Measurements from ENCODE around the gene ISCU.
"Not testable (repeated sequence)": the region's sequence is repeated elsewhere in the genome, so short reads cannot be mapped to it uniquely, and the experiment has no call there.

Gene ISCU

DNA sequence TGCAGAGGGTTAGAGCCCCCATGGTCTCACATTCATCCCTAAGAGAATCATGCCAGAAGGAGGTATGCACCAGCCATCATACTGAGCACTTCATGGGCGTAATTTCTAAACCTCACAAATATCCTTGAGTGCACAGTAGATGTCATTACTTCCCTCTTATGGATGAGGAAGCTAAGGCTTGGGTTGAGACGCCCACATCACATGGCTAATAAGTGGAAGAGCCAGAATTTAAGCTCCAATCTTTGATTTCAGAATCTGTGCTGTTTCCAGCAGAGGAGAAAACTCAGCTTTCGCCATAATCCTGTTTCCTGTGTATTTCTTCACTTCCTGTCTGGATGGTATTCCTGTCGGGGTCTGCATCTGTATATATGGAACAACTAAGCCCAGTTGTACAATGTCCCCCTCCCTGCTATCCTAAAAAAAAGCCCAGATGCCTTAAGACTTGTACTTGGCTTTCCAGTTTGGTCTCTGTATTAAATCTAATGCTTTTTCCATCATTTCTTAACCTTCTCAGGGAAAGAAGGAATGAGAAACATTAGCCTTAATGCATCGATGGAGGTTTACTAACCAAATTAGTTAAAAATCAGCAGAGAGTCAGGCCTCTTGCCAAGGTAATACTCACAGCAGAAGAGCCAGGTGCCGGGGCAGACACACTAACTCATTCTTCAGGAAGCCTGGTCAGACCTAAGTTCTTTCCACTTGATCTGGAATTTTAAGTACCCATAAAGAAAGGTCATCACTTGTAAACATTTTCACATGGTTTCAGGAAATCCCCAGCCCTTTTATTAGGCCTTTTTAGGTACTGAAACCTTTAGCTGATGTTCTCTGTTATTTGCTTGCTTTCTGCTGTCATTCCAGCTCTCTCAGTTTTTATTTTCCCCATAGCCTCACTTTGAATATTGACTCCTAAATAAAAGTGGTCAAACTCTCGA, 5.3 kb downstream of the ISCU start:
- H3K27me3 Mint-ChIP-seq, result no peaks in the 10 kb centered on the region
- H3K4me3 Mint-ChIP-seq, result peak overlapping the region; percentile 54
- no peak for ATAC-seq (replicated peaks; ENCODE audit: extremely low read depth, poor library complexity, severe bottlenecking)
- H3K4me1 Mint-ChIP-seq, result peaks cover 25% of the 10 kb centered on the region
- no peak for DNase-seq (ENCODE audit: low spot score in 2 of 2)
- H3K36me3 Mint-ChIP-seq (ENCODE audit: insufficient read depth), result peaks cover 55% of the 10 kb centered on the region
- peak overlapping the region; percentile 88 for H3K27ac Mint-ChIP-seq (ENCODE audit: low read depth)
- no peaks in the 10 kb centered on the region for H3K9me3 Mint-ChIP-seq

DNA sequence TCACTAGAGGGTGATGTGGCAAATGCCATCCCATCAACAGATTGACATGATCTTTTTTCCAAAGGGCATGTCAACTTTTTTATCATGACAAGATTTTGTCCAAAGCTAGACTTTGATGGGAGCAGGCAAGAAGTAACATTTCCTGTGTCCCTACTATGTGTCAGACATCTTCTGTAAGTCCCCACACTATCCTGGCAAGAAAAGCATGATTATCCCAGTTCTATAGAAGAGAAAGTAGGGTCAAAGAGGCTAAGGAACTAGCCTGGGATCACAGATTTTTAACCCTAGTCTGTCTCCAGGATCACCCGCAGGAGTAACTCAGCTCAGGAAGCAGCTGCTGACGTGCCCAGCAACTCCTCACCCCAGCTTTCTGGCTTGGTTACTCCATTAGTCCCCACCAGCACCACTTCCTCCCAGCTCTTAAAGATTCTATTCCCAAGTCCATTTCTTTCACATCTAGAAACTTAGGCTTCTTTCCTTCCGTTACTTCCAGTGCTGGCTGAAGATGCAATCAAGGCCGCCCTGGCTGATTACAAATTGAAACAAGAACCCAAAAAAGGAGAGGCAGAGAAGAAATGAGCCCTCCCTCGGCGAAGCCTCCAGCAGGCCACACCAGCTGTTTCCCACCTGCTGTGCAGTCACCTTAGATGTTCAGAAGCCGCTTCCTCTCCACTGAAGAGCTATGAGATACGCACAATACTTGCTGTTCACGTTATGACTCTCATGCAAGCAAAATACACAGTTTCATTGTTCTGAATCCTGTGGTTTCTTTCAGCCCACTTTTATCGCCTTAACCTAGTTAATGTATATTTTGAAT, 6.2 kb downstream of the ISCU start:
- peaks cover 18% of the 10 kb centered on the region for H3K4me1 Mint-ChIP-seq
- peak; percentile 38 to 61 for DNase-seq (ENCODE audit: low spot score in 2 of 2)
- peaks cover 49% of the 10 kb centered on the region for H3K36me3 Mint-ChIP-seq (ENCODE audit: insufficient read depth)
- no peaks in the 10 kb centered on the region for H3K9me3 Mint-ChIP-seq
- no peaks in the 10 kb centered on the region for H3K27me3 Mint-ChIP-seq
- peak; percentile 95 for ATAC-seq (replicated peaks; ENCODE audit: extremely low read depth, poor library complexity, severe bottlenecking)
- H3K4me3 Mint-ChIP-seq, result peak overlapping the region; percentile 54
- H3K27ac Mint-ChIP-seq (ENCODE audit: low read depth), result peak overlapping the region; percentile 88

DNA sequence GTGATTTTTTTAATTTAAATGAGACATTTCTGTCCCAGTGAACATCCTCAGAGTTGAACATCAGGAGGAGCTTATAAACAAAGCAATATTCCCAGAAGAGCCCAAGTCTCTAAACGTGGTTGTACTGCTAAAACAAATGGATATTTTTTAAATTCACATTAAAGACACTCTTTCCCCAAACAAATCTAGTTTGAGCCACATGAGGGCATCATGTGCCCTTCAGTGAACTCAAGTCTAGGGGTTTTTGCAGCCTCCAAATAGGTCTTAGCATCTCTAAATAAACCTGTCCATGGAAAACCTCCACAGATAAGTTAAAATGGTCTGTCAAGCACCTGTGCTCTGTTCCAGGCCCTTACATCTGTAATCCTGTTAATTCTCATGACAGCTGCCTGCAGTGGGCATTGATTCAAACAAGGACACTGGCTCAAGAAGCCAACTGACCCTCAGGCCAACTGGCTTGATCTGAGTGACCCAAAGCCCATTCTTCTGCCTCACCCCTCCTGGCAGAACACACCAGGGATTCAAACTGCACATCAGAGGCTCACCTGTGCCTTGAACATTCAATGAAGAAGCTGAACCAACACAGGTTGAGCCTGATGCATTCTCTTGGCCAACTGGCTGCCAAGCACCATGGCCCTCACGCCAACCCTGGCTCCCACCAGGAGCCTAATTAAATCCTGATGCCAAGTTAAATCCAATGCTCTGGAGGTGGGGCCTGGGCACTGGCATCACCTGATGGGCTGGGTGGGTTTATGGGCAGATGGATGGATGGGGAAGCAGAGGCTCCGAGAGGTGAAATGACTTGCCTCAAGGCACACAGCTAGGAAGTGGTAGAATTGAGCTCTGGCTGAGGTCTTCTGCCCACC, 8.6 kb downstream of the ISCU start:
- peak overlapping the region; percentile 25 for H3K27ac Mint-ChIP-seq (ENCODE audit: low read depth)
- H3K4me3 Mint-ChIP-seq, result no peak overlapping the region
- H3K4me1 Mint-ChIP-seq, result peaks cover 18% of the 10 kb centered on the region
- H3K36me3 Mint-ChIP-seq (ENCODE audit: insufficient read depth), result peaks cover 29% of the 10 kb centered on the region
- no peaks in the 10 kb centered on the region for H3K9me3 Mint-ChIP-seq
- no peak for ATAC-seq (replicated peaks; ENCODE audit: extremely low read depth, poor library complexity, severe bottlenecking)
- no peak for DNase-seq (ENCODE audit: low spot score in 2 of 2)
- no peaks in the 10 kb centered on the region for H3K27me3 Mint-ChIP-seq

DNA sequence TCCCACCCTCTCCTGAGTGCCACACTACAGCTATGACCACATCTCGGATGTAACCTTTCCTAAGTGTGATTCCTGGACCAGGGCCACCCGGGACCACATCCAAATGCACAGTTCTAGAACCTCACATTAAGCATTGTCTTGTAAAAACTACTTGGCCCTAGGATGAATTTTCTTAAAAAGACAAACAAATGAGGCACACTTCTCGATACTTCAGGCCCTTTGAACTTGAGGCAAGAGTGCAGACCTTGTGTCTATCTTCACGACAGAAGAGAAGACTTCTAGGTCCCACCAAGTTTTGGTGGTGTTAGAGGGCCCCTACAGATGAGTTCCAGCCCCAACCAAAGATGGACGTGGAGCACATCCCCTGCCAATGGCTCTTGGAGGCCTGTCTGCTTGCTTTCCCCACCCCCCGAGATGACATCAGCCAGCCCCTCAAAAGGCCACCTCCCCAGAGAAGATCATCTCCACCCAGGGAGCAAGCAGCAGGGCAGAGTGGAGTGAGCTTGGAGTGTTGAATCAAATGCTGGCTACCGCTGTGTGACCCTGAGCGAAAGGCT, 9.3 kb downstream of the ISCU start:
- ATAC-seq (replicated peaks; ENCODE audit: extremely low read depth, poor library complexity, severe bottlenecking) (no peak), DNase-seq (ENCODE audit: low spot score in 2 of 2) (no peak)
- H3K4me1 Mint-ChIP-seq, result peaks cover 18% of the 10 kb centered on the region
- no peak overlapping the region for H3K4me3 Mint-ChIP-seq
- H3K9me3 Mint-ChIP-seq, result no peaks in the 10 kb centered on the region
- H3K27ac Mint-ChIP-seq (ENCODE audit: low read depth), result peak overlapping the region; percentile 25
- H3K27me3 Mint-ChIP-seq, result no peaks in the 10 kb centered on the region
- H3K36me3 Mint-ChIP-seq (ENCODE audit: insufficient read depth), result peaks cover 23% of the 10 kb centered on the region

DNA sequence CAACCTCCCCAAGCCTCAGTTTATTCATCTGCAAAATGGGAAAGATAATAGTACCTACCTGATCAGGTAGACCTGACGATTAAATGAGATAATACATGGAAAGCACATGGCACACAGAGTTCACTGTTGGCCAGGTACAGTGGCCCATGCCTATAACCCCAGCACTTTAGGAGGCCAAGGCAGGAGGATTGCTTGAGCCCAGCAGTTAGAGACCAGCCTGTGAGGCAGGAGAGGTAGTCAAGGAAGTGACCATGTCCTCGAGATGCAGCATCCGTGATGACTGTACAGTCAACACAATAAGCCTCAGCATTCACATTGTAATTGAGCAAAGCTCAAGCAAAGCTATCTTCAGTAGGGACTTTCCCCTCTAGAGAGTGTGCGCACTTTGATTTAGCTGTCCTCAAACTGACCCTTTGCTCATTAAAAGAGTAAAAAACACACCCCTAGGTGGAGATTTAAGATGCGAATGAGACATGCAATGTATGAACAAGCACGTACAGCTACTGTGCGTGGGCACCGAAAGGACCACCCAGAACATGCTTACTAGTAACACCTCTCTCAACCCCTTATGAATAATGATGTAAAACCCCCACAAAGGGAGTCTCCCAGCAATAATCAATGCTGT, 9.9 kb downstream of the ISCU start:
- no peak overlapping the region for H3K4me3 Mint-ChIP-seq
- H3K36me3 Mint-ChIP-seq (ENCODE audit: insufficient read depth), result peaks cover 17% of the 10 kb centered on the region
- H3K27me3 Mint-ChIP-seq, result no peaks in the 10 kb centered on the region
- H3K27ac Mint-ChIP-seq (ENCODE audit: low read depth), result peak overlapping the region; percentile 25
- no peak for ATAC-seq (replicated peaks; ENCODE audit: extremely low read depth, poor library complexity, severe bottlenecking)
- H3K9me3 Mint-ChIP-seq, result no peaks in the 10 kb centered on the region
- H3K4me1 Mint-ChIP-seq, result peaks cover 18% of the 10 kb centered on the region
- no peak for DNase-seq (ENCODE audit: low spot score in 2 of 2)

DNA sequence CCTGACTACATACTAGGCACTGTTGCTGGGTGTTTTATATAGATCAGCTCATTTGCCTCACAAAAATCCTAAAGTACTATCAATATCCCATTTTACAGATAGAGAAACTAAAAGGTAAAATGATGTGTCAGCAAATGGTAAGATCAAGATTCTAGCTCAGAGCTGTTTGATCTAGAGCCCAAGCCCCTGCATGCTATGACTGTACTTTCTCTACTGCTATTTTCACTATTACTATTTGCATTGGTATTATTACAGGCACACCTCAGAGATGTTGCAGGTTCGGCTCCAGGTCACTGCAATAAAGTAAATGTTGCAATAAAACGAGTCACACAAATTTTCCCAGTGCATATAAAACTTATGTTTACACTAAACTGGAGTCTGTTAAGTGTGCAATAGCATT, 10.9 kb downstream of the ISCU start:
- peak overlapping the region; percentile 58 for H3K27ac Mint-ChIP-seq (ENCODE audit: low read depth)
- H3K27me3 Mint-ChIP-seq, result no peaks in the 10 kb centered on the region
- H3K9me3 Mint-ChIP-seq, result no peaks in the 10 kb centered on the region
- no peak for DNase-seq (ENCODE audit: low spot score in 2 of 2)
- peaks cover 11% of the 10 kb centered on the region for H3K36me3 Mint-ChIP-seq (ENCODE audit: insufficient read depth)
- no peak overlapping the region for H3K4me3 Mint-ChIP-seq
- no peak for ATAC-seq (replicated peaks; ENCODE audit: extremely low read depth, poor library complexity, severe bottlenecking)
- H3K4me1 Mint-ChIP-seq, result peaks cover 10% of the 10 kb centered on the region

DNA sequence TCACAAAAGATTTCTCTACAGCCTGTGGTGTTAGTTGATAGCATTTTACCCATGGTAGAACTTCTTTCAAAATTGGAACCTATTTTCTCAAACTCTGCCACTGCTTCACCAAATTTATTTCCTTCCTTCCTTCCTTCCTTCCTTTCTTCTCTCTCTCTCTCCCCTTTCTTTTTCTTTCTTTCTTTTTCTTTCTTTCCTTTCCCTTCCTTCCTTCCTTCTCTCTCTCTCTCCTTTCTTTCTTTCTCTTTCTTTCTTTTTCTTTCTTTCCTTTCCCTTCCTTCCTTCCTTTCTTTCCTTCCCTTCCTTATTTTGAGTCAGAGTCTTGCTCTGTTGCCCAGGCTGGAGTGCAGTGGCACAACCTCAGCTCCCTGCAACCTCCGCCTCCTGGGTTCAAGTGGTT, 11.9 kb downstream of the ISCU start:
- DNase-seq (ENCODE audit: low spot score in 2 of 2); H3K4me3 Mint-ChIP-seq; H3K4me1 Mint-ChIP-seq; H3K36me3 Mint-ChIP-seq (ENCODE audit: insufficient read depth); H3K27me3 Mint-ChIP-seq; H3K9me3 Mint-ChIP-seq; ATAC-seq (replicated peaks; ENCODE audit: extremely low read depth, poor library complexity, severe bottlenecking): not testable (repeated sequence)
- peak overlapping the region; percentile 88 for H3K27ac Mint-ChIP-seq (ENCODE audit: low read depth)

DNA sequence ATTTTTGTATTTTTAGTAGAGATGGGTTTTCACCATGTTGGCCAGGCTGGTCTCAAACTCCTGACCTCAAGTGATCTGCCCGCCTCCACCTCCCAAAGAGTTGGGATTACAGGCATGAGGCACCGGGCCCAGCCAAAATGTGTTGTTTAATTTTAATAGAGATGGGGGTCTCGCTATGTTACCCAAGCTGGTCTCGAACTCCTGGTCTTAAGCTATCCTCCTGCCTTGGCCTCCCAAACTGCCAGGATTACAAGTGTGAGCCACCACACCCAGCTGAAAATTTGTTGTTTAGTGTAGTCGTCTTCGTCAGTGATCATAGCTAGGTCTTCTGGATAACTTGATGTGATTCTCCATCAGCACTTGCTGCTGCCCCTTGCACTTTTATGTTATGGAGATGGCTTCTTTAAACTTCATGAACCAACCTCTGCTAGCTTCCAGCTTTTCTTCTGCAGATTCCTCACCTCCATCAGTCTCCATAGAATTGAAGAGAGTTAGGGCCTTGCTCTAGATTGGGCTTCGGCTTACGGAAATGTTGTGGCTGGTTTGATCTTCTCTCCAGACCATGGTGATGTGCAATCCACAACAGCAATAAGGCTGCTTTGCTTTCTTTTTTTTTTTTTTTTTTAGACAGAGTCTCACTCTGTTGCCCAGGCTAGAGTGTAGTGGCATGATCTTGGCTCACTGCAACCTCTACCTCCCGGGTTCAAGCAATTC, 13.0 kb downstream of the ISCU start:
- H3K36me3 Mint-ChIP-seq (ENCODE audit: insufficient read depth), result peaks cover 8% of the 10 kb centered on the region
- H3K9me3 Mint-ChIP-seq, result peaks cover 8% of the 10 kb centered on the region
- H3K4me3 Mint-ChIP-seq, result no peak overlapping the region
- no peaks in the 10 kb centered on the region for H3K27me3 Mint-ChIP-seq
- no peak overlapping the region for H3K27ac Mint-ChIP-seq (ENCODE audit: low read depth)
- DNase-seq (ENCODE audit: low spot score in 2 of 2) (no peak), ATAC-seq (replicated peaks; ENCODE audit: extremely low read depth, poor library complexity, severe bottlenecking) (no peak)
- peaks cover 6% of the 10 kb centered on the region for H3K4me1 Mint-ChIP-seq

DNA sequence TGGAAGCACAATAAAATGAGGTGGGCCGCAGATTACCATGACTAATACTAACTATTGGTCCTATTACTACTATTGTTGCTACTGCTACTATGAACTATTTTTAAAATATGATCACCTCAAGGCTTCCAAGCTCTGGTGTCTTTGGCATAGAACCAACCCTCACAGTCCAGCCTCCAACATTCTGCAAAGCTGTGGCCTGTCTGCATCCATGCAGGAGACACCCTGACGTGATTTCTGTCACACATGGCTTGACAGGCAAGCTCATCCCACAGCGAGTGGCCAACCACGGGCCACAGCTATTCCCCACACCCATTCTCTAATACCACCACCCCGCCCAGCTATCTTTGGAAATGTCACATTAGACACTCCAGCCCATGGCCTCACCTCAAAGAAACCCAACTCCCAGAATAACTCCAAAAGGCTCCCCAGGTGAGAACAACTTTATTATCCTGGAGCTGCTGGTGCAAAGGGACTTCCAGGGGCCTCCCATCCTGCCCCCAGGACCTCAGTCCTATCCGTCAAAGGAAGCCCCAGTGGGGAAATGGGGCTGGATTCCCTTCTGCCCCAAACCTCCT, 14.4 kb downstream of the ISCU start:
- peaks cover 6% of the 10 kb centered on the region for H3K4me1 Mint-ChIP-seq

DNA sequence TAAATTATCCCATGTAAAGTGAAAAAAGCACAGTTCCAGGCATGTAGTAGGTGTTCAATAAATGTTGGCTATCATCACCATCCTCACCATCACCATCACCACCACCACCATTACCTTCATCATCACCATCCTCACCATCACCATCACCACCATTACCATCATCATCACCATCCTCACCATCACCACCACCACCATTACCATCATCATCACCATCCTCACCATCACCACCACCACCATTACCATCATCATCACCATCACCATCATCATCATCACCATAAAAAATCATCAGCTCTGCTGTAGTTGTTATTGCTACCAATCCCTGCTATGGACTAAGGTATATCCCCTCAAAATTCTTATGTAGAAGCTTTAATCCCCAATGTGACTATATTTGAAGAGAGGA, 15.1 kb downstream of the ISCU start:
- Mint-ChIP-seq H3K36me3 (ENCODE audit: insufficient read depth) (peaks cover 5% of the 10 kb centered on the region), H3K27me3 (no peaks in the 10 kb centered on the region), H3K9me3 (peaks cover 8% of the 10 kb centered on the region), H3K27ac (ENCODE audit: low read depth) (no peak overlapping the region), H3K4me3 (no peak overlapping the region), H3K4me1 (peaks cover 6% of the 10 kb centered on the region)
- ATAC-seq (replicated peaks; ENCODE audit: extremely low read depth, poor library complexity, severe bottlenecking) (no peak), DNase-seq (ENCODE audit: low spot score in 2 of 2) (no peak)

More for the DNA sequence above, 14.4 kb downstream of the ISCU start:
- no peak overlapping the region for H3K4me3 Mint-ChIP-seq
- H3K36me3 Mint-ChIP-seq (ENCODE audit: insufficient read depth), result peaks cover 5% of the 10 kb centered on the region
- no peak overlapping the region for H3K27ac Mint-ChIP-seq (ENCODE audit: low read depth)
- no peak for DNase-seq (ENCODE audit: low spot score in 2 of 2)
- peaks cover 8% of the 10 kb centered on the region for H3K9me3 Mint-ChIP-seq
- ATAC-seq (replicated peaks; ENCODE audit: extremely low read depth, poor library complexity, severe bottlenecking), result no peak
- no peaks in the 10 kb centered on the region for H3K27me3 Mint-ChIP-seq

DNA sequence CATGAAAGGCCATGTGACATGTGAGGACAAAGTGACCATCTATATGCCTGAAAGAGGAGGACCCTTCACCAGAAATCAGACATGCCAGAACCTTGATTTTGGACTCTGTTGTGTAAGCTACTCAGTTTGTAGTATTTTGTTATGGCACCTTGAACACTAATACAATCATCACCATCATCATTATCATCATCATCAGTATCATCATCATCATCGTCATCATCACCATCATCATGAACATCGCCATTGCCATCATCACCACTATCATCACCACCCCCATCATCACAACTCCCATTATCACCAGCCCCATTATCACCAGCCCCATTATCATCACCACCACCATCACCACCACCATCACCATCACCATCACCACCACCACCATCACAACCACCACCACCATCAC, 15.9 kb downstream of the ISCU start:
- Mint-ChIP-seq H3K36me3 (ENCODE audit: insufficient read depth) (peaks cover 5% of the 10 kb centered on the region), H3K27ac (ENCODE audit: low read depth) (peak overlapping the region; percentile 0), H3K9me3 (peaks cover 8% of the 10 kb centered on the region), H3K4me1 (peaks cover 6% of the 10 kb centered on the region), H3K4me3 (no peak overlapping the region), H3K27me3 (no peaks in the 10 kb centered on the region)
- DNase-seq (ENCODE audit: low spot score in 2 of 2), result no peak
- ATAC-seq (replicated peaks; ENCODE audit: extremely low read depth, poor library complexity, severe bottlenecking), result no peak
